Stimulated activated naive CD4-positive, alpha-beta T cell (primary cell): Measurements from ENCODE around the gene ASB13.

ENCODE experiments used
- DNase-seq, 6 experiments: peaks; one replicate each; lab custom pipeline; 2025; lab: John Stamatoyannopoulos, UW

The ASB13 gene

GRCh38 chr10:5669604-5670003 lies 3.2 kb upstream of the ASB13 start:
- DNase-seq: no peak

GRCh38 chr10:5668429-5668828 lies 2.0 kb upstream of the ASB13 start:
- no peak for DNase-seq

- DNase-seq: peak in 1 of 6 experiments; percentile 30
These were observed 641 bp upstream of the ASB13 start for GRCh38 chr10:5666841-5667630.

- DNase-seq: peak in 1 of 6 experiments; percentile 11
These were observed 905 bp downstream of the ASB13 start for GRCh38 chr10:5665373-5666007.

GRCh38 chr10:5663692-5664427 lies 2.5 kb downstream of the ASB13 start:
- no peak for DNase-seq

GRCh38 chr10:5662708-5663579 lies 3.5 kb downstream of the ASB13 start:
- DNase-seq: no peak

GRCh38 chr10:5661043-5661442 lies 5.4 kb downstream of the ASB13 start:
- DNase-seq: no peak

- DNase-seq: no peak
These were observed 6.5 kb downstream of the ASB13 start for GRCh38 chr10:5659702-5660528.

GRCh38 chr10:5658871-5659618 lies 7.3 kb downstream of the ASB13 start:
- DNase-seq: no peak

- DNase-seq: peak in 2 of 6 experiments; percentile 8 to 32
These were observed 9.4 kb downstream of the ASB13 start for GRCh38 chr10:5656737-5657579.

- peak in 1 of 6 experiments; percentile 5 for DNase-seq
These were observed 11.3 kb downstream of the ASB13 start for GRCh38 chr10:5655121-5655520.

GRCh38 chr10:5654218-5654755 lies 12.1 kb downstream of the ASB13 start:
- no peak for DNase-seq

- DNase-seq: no peak
These were observed 13.6 kb downstream of the ASB13 start for GRCh38 chr10:5652746-5653145.

- DNase-seq: no peak
These were observed 15.0 kb downstream of the ASB13 start for GRCh38 chr10:5651388-5651764.

- DNase-seq: no peak
These were observed 15.6 kb downstream of the ASB13 start for GRCh38 chr10:5650664-5651387.

GRCh38 chr10:5649746-5650145 lies 16.6 kb downstream of the ASB13 start:
- DNase-seq: no peak

GRCh38 chr10:5648494-5649457 lies 17.6 kb downstream of the ASB13 start:
- no peak for DNase-seq
